GM18909 (cell line): ENCODE data around the gene CAMK1G.
A peak's percentile ranks its signal among the peaks of the same experiment; 100 is the strongest.

Experiments used
- ATAC-seq: cut with Tn5 transposase; IDR thresholded peaks from one replicate; pipeline ENCODE4 v1.9.1; 2021; ENCODE audit warnings: mild to moderate bottlenecking; ENCODE audit not compliant: unreplicated experiment, poor library complexity

The CAMK1G gene

DNA sequence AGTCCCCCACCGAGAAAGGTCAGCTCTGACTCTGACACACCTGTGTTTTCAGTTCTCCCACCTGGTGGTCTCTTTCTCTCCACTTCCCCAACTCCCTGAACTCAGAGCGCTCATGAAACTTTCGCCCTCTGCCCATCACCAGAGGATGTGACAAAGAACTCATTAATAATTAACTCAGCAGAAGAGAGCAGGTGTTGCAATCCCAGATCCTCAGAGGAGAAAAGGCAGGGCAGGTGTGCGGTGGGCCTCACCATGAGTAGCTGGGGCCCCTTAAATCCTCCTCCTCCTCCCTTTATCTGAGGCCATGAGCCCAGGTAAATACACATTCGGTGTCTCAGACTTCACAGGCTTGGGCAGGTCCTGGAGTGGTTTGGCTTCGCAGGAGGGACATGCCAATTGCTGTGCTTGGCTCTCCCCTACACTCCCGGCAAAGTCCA is 70.4 kb downstream of the CAMK1G start:
- peak; percentile 50 for ATAC-seq

GRCh38 chr1:209655411-209656231 is 72.1 kb downstream of the CAMK1G start:
- no peak for ATAC-seq

DNA sequence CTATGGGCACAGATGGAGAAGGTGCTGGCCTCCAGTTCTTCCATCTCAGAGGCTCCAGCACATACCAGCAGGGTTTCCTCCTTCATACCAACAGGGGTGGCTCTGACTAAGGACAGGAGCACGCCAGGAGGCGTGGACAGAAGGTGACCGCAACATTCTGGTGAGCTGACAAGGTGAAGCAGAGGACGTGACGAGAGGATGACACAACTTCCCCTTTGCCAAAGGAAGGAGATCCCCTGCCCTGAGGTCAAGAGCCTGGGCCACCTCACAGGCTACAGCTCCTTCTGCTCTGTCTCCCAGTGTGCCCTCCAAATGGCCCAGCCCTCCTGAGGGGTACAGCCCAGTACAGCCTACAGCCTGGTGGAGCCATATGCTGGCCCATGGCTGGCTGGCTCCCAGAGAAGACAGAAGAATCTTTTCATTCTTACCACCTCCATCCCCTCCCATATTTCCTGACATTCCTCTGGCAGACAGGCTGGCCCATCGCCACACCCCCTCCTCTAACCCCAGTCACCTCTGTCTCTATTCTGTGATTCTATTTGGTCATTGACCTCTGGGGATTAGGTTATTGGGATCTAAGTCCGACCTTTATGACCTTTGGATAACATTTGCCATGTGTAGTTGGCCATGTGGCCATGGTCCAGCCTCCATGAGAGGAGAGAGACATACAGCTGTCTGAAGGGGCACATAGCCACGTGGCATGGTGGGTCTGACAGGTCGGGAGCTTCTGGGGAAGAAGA is 73.8 kb downstream of the CAMK1G start:
- no peak for ATAC-seq

DNA sequence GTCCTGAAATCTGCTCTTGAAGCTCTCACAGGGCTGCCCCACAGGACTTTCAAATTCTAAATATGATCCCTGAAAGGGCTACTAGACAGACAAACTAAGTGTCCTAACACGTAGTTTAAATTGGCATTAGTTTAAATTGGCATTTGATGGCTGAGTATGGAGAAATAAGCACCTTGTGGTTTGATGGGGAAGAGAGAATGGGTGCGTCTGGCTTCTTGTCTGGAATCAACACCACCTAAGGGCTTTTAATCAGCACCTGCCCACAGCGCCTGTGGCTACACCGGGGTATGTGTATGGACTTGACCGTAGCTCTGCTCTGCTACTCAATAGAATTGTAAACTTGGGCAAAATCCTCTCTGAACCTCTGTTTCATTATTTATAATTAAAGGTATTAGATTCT is 74.4 kb downstream of the CAMK1G start:
- no peak for ATAC-seq

- peak; percentile 91 for ATAC-seq
These were observed 76.4 kb downstream of the CAMK1G start for GRCh38 chr1:209659909-209660308.

GRCh38 chr1:209661071-209661470 is 77.6 kb downstream of the CAMK1G start:
- no peak for ATAC-seq

- ATAC-seq, result no peak
These were observed 79.4 kb downstream of the CAMK1G start for GRCh38 chr1:209662879-209663327.
